ENCODE measurements around the gene CIDEB.

DNA sequence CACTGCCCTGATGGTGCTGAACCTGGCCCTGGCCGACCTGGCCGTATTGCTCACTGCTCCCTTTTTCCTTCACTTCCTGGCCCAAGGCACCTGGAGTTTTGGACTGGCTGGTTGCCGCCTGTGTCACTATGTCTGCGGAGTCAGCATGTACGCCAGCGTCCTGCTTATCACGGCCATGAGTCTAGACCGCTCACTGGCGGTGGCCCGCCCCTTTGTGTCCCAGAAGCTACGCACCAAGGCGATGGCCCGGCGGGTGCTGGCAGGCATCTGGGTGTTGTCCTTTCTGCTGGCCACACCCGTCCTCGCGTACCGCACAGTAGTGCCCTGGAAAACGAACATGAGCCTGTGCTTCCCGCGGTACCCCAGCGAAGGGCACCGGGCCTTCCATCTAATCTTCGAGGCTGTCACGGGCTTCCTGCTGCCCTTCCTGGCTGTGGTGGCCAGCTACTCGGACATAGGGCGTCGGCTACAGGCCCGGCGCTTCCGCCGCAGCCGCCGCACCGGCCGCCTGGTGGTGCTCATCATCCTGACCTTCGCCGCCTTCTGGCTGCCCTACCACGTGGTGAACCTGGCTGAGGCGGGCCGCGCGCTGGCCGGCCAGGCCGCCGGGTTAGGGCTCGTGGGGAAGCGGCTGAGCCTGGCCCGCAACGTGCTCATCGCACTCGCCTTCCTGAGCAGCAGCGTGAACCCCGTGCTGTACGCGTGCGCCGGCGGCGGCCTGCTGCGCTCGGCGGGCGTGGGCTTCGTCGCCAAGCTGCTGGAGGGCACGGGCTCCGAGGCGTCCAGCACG, 8.2 kb upstream of the CIDEB start:
- TF ChIP-seq, protein P1, sequence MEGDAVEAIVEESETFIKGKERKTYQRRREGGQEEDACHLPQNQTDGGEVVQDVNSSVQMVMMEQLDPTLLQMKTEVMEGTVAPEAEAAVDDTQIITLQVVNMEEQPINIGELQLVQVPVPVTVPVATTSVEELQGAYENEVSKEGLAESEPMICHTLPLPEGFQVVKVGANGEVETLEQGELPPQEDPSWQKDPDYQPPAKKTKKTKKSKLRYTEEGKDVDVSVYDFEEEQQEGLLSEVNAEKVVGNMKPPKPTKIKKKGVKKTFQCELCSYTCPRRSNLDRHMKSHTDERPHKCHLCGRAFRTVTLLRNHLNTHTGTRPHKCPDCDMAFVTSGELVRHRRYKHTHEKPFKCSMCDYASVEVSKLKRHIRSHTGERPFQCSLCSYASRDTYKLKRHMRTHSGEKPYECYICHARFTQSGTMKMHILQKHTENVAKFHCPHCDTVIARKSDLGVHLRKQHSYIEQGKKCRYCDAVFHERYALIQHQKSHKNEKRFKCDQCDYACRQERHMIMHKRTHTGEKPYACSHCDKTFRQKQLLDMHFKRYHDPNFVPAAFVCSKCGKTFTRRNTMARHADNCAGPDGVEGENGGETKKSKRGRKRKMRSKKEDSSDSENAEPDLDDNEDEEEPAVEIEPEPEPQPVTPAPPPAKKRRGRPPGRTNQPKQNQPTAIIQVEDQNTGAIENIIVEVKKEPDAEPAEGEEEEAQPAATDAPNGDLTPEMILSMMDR (IDR thresholded peaks at IDR 0.05), result peak in 2 of 3 donors; percentile 14 to 32
- TF ChIP-seq POLR2A (IDR thresholded peaks at IDR 0.05), result no peak

Data from ovary (tissue), 3 donors.